SK-N-MC (cell line): ENCODE measurements around the gene KLHL35.

Source experiments
- EZH2 ChIP-seq: fragments of 200-600 bp; sonication (generic); IDR thresholded peaks from one replicate; pipeline ENCODE4 v1.6.1; 2017; ENCODE audit warnings: antibody characterized with exemption
- FOXP2 ChIP-seq: optimal IDR thresholded peaks from 2 replicates; pipeline ENCODE3; 2011; ENCODE audit warnings: mild to moderate bottlenecking, moderate library complexity; ENCODE audit not compliant: insufficient read depth; ENCODE audit errors: extremely low read length, control extremely low read depth
- POLR2AphosphoS5 ChIP-seq: IDR thresholded peaks from 2 replicates; pipeline ENCODE4 v1.6.1; 2012; ENCODE audit warnings: mild to moderate bottlenecking, low read depth, low read length, borderline replicate concordance

- TF ChIP-seq POLR2AphosphoS5, result no peak
- no peak for TF ChIP-seq EZH2
- no peak for TF ChIP-seq FOXP2
Measured at GRCh38 chr11:75436806-75437205, 3.8 kb upstream of the KLHL35 start.
